GM13977 (cell line): Measurements from ENCODE around the gene AXDND1.

ENCODE experiments used
- DNase-seq: peaks from one replicate; pipeline ENCODE4 v3.0.0; 2012; ENCODE audit warnings: low spot score
- in situ Hi-C: fragments of 300-500 bp; cut with MboI; formaldehyde crosslinking; loops from one replicate; pipeline ENCODE4 v1.12.0; 2022; ENCODE audit warnings: low sequenced_read_pairs, low pct_unique_long_range_greater_than_20kb, mixed read lengths, inconsistent platforms; ENCODE audit not compliant: unreplicated experiment
- TF ChIP-seq, protein P1 (sequence below): IDR thresholded peaks from 2 replicates; pipeline ENCODE4 v1.5.1; 2012; ENCODE audit warnings: mild to moderate bottlenecking, control low read depth; ENCODE audit not compliant: insufficient read depth; ENCODE audit errors: extremely low read depth, missing control alignments

The AXDND1 gene

DNA sequence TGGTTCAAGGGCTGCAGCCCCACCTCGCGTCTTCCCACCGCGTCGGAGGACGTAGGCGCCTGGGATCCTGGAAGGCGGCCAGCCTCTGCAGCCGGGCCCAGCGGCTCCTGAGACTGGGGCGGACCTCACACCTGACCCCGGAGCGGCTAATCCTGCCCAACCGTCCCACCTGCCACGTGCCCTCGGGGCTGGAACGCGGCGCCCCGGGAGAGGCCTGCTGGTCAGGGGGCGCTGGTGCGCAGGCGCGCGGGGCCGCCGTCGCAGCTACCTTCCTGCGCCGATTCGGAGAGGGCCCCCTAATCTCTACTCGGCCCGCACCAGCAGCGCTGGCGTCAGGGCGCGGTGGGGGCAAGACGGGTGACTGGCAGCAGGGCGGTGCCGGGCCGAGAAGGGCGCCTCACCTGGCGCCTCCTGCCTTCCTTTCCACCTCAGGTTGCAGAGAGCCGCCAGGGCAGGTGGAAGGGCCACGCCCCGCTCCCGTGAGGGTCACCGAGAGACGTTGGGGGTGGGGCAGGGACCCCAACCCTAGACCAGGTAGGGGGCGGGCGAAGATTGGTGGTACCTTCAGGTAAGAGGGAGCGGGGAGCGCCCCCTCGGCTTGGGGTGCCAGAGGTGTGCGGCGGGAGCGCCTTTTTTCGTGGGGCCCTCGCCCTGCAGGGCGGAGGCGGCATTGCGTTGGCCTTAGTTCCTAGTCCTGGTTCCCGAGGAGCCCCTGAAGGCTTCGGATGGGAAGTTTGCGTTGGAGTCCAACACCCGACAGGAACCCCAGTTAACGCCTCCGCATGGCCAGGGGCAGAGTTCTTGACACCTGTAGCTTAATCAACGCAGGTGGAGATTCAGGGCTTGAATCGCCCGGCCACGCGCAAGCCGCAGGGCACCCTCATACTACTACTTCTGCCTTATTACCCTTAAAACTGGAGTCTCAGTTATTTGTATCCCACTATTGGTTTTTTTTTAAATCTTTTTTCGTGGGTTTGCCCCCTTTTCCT, 226.1 kb downstream of the AXDND1 start, which contains the start of gene TDRD5:
Gene TDRD5, plus strand, starts transcription at position 241 of the 989 bp plus-strand sequence. CDS start 784 bp downstream, outside the sequence.
- TF ChIP-seq, protein P1, sequence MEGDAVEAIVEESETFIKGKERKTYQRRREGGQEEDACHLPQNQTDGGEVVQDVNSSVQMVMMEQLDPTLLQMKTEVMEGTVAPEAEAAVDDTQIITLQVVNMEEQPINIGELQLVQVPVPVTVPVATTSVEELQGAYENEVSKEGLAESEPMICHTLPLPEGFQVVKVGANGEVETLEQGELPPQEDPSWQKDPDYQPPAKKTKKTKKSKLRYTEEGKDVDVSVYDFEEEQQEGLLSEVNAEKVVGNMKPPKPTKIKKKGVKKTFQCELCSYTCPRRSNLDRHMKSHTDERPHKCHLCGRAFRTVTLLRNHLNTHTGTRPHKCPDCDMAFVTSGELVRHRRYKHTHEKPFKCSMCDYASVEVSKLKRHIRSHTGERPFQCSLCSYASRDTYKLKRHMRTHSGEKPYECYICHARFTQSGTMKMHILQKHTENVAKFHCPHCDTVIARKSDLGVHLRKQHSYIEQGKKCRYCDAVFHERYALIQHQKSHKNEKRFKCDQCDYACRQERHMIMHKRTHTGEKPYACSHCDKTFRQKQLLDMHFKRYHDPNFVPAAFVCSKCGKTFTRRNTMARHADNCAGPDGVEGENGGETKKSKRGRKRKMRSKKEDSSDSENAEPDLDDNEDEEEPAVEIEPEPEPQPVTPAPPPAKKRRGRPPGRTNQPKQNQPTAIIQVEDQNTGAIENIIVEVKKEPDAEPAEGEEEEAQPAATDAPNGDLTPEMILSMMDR = no peak
- peak; percentile 50 for DNase-seq
- in situ Hi-C loops = no loop called here

- in situ Hi-C loops = no loop called here
- DNase-seq = no peak
- TF ChIP-seq, protein P1 = no peak
These were observed 232.9 kb downstream of the AXDND1 start for GRCh38 chr1:179598631-179599030.

- DNase-seq = no peak
- TF ChIP-seq, protein P1 = peak; percentile 21
- in situ Hi-C loops = no loop called here
These were observed 234.0 kb downstream of the AXDND1 start for GRCh38 chr1:179599623-179600249.

- in situ Hi-C loops = no loop called here
- DNase-seq = no peak
- TF ChIP-seq, protein P1 = no peak
These were observed 235.3 kb downstream of the AXDND1 start for GRCh38 chr1:179601093-179601492.
